Testis (tissue), 2 donors: ENCODE measurements around the gene MYO15B.
A peak's percentile ranks its signal among the peaks of the same experiment; 100 is the strongest.

ENCODE experiments used
- CTCF ChIP-seq, 3 experiments: fragments of 450-650 bp in 2 of 3; fragments of 200-600 bp in 1 of 3; sonication (generic) in 1 of 3; IDR thresholded peaks; one replicate each; pipeline ENCODE4 v1.5.1; 2016 to 2019; ENCODE audit warnings: antibody characterized with exemption in 3 of 3, mild to moderate bottlenecking in 2 of 3, moderate library complexity in 1 of 3
- POLR2A ChIP-seq: fragments of 450-650 bp; IDR thresholded peaks from one replicate; pipeline ENCODE4 v1.6.1; 2017; ENCODE audit warnings: antibody characterized with exemption, mild to moderate bottlenecking, moderate library complexity

GRCh38 chr17:75632863-75633485, 45.4 kb downstream of the MYO15B start, which contains the start of gene SMIM5:
- TF ChIP-seq CTCF (IDR thresholded peaks at IDR 0.05) (peak; percentile 93), POLR2A (no peak)
